Mesodermal cell (in vitro differentiated cells): Measurements from ENCODE around the gene CUL2.
"Not testable (repeated sequence)": the region's sequence is repeated elsewhere in the genome, so short reads cannot be mapped to it uniquely, and the experiment has no call there.

ENCODE experiments used
- H3K27ac ChIP-seq: 2 replicates; pipeline ENCODE4 v1.7.0; 2013; ENCODE audit warnings: mild to moderate bottlenecking, low read depth, low read length, moderate library complexity; ENCODE audit not compliant: severe bottlenecking
- H3K36me3 ChIP-seq: 2 replicates; pipeline ENCODE4 v1.7.1; 2013; ENCODE audit warnings: mild to moderate bottlenecking, low read length, moderate library complexity; ENCODE audit not compliant: control insufficient read depth, insufficient read depth
- H3K4me1 ChIP-seq: one replicate; pipeline ENCODE4 v1.7.1; 2013; ENCODE audit warnings: mild to moderate bottlenecking, low read length; ENCODE audit not compliant: insufficient read depth, control insufficient read depth, poor library complexity, severe bottlenecking
- H3K4me3 ChIP-seq: 2 replicates; pipeline ENCODE4 v1.7.0; 2013; ENCODE audit warnings: low read length, control low read depth, mild to moderate bottlenecking; ENCODE audit not compliant: insufficient read depth, poor library complexity, severe bottlenecking; ENCODE audit errors: extremely low read depth
- H3K9me3 ChIP-seq: 2 replicates; pipeline ENCODE4 v1.7.1; 2013; ENCODE audit warnings: mild to moderate bottlenecking, low read length, moderate library complexity; ENCODE audit not compliant: control insufficient read depth
- WGBS, 2 experiments: methylation state at CpG; one replicate each; pipeline ENCODE4 v1.1.5; 2013; ENCODE audit warnings: missing lambda C conversion rate in 2 of 2; ENCODE audit not compliant: insufficient coverage in 2 of 2; 5-methylcytosine and 5-hydroxymethylcytosine counted together

Gene CUL2

DNA sequence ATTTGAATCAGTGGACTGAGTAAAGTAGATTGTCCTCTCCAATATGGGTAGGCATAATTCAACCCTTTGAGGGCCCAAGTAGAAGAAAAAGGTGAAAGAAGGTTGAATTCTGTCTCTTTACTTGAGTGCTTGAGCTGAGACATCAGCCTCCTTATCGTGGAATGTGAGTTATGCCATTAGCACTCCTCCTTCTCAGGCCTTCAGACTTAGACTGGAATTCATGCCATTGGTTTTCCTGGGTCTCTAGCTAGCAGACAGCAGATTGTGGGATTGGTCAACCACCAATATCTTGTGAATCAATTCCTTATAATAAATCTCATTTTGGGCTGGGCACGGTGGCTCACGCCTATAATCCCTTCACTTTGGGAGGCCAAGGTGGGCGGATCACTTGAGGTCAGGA is 89.2 kb downstream of the CUL2 start:
- Histone ChIP-seq H3K4me1 (no peaks in the 10 kb centered on the region), H3K27ac (no peak overlapping the region), H3K36me3 (peaks cover 4% of the 10 kb centered on the region), H3K4me3 (no peak overlapping the region), H3K9me3 (no peaks in the 10 kb centered on the region)
- WGBS, 2 experiments = 86 to 97% methylated on average over 3 to 4 of the region's 4 CpGs

DNA sequence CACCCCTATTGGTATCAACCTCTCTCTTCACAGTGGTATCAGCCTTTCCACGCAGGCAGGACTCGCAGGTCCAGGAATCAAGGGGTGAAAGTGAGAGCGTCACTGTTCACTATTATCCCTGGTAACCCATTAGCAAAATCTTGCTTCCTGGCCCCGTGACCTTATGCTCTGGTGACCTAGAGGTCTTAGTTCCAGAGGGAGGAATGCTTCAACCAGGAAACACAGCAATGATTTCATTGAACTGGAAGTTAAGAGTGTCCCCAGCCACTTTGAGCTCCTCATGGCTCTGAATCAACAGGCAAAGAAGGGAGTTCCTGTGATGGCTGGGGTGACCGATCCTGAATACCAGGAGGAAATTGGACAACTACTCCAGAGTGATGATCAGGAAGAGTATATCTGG is 90.6 kb downstream of the CUL2 start:
- no peak overlapping the region for H3K4me3 ChIP-seq
- H3K36me3 ChIP-seq = peaks cover 4% of the 10 kb centered on the region
- H3K4me1 ChIP-seq = peaks cover 6% of the 10 kb centered on the region
- H3K27ac ChIP-seq = no peak overlapping the region
- WGBS, 2 experiments = 94 to 100% methylated on average over 3 to 5 of the region's 5 CpGs
- H3K9me3 ChIP-seq = no peaks in the 10 kb centered on the region

DNA sequence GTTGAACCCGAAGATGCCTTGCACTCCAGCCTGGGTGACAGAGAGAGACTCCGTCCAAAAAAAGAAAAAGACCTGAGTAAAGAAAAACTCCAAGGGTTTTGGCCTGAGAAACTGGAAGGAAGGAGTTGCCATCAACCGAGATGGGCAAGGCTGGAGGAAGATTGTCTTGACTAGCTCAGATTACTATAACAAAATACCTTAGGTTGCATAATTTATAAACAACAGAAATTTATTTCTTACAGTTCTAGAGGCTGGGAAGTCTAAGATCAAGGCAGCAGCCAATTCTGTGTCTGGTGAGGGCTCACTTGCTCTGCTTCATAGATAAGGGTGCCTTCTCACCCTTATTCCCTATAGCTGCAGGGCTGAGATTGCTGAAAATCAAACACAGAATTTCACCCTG is 91.2 kb downstream of the CUL2 start:
- WGBS, 2 experiments = 90% methylated on average over 2 of the region's 3 CpGs; no CpG with 5 or more reads in 1 of the 2 experiments

GRCh38 chr10:34996843-34997242 is 93.3 kb downstream of the CUL2 start:
- peaks cover 4% of the 10 kb centered on the region for H3K36me3 ChIP-seq
- H3K4me3 ChIP-seq = no peak overlapping the region
- 85 to 93% methylated on average over 4 of the region's 6 CpGs for WGBS, 2 experiments
- H3K4me1 ChIP-seq = peaks cover 11% of the 10 kb centered on the region
- H3K27ac ChIP-seq = no peak overlapping the region
- no peaks in the 10 kb centered on the region for H3K9me3 ChIP-seq

More for the DNA sequence above, 91.2 kb downstream of the CUL2 start:
- H3K36me3 ChIP-seq = peaks cover 4% of the 10 kb centered on the region
- no peaks in the 10 kb centered on the region for H3K9me3 ChIP-seq
- H3K4me3 ChIP-seq = no peak overlapping the region
- no peak overlapping the region for H3K27ac ChIP-seq
- H3K4me1 ChIP-seq = peaks cover 9% of the 10 kb centered on the region

- no peaks in the 10 kb centered on the region for H3K9me3 ChIP-seq
- 33 to 44% methylated on average over 2 of the region's 2 CpGs for WGBS, 2 experiments
- peaks cover 11% of the 10 kb centered on the region for H3K4me1 ChIP-seq
- peaks cover 4% of the 10 kb centered on the region for H3K36me3 ChIP-seq
- H3K4me3 ChIP-seq = no peak overlapping the region
- H3K27ac ChIP-seq = no peak overlapping the region
Observed at GRCh38 chr10:34995925-34996324, 94.2 kb downstream of the CUL2 start.

- no peaks in the 10 kb centered on the region for H3K9me3 ChIP-seq
- 13 to 17% methylated on average over 6 of the region's 7 CpGs for WGBS, 2 experiments
- no peak overlapping the region for H3K27ac ChIP-seq
- no peaks in the 10 kb centered on the region for H3K36me3 ChIP-seq
- H3K4me3 ChIP-seq = no peak overlapping the region
- peaks cover 11% of the 10 kb centered on the region for H3K4me1 ChIP-seq
Observed at GRCh38 chr10:34994565-34995142, 95.5 kb downstream of the CUL2 start.

DNA sequence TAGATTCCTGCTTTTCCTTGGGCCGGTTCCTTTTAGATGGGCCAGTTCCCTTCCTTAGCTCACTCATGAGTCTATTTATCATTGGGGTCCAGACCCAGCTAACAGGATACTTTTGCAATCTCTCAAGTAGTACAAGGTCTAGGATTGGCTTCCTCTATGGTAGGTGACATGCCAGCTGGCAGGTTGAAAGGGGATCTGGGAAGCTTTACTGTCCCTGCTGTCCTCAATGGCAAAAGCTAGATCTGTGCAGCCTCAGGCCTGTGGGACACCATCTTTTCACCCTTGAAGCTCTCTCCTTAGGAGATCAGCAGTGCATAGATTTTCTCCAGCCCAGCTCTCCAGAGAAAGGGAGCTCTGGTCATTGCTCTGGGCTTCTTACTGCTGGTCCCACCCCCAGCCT is 96.4 kb downstream of the CUL2 start:
- Histone ChIP-seq H3K4me3 (no peak overlapping the region), H3K9me3 (no peaks in the 10 kb centered on the region), H3K27ac (no peak overlapping the region), H3K4me1 (peaks cover 11% of the 10 kb centered on the region), H3K36me3 (no peaks in the 10 kb centered on the region)
- 93 to 100% methylated on average over 1 of the region's 1 CpG for WGBS, 2 experiments

DNA sequence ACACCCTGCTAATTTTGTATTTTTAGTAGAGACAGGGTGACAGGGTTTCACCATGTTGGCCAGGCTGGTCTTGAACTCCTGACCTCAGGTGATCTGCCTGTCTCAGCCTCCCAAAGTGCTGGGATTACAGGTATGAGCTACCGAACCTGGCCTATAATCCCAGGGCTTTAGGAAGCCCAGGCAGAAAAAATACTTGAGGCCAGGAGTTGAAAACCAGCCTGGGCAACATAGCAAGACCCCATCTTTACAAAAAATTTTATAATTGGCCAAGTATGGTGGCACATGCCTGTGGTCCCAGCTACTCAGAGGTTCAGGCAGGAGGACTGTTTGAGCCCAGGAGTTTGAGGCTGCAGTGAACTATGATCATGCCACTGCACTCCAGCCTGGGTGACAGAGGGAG is 99.0 kb downstream of the CUL2 start:
- H3K36me3 ChIP-seq, H3K27ac ChIP-seq, H3K9me3 ChIP-seq, H3K4me3 ChIP-seq: not testable (repeated sequence)
- WGBS, 2 experiments = 86% methylated on average over 1 of the region's 1 CpG; no CpG with 5 or more reads in 1 of the 2 experiments
- H3K4me1 ChIP-seq = peaks cover 11% of the 10 kb centered on the region

DNA sequence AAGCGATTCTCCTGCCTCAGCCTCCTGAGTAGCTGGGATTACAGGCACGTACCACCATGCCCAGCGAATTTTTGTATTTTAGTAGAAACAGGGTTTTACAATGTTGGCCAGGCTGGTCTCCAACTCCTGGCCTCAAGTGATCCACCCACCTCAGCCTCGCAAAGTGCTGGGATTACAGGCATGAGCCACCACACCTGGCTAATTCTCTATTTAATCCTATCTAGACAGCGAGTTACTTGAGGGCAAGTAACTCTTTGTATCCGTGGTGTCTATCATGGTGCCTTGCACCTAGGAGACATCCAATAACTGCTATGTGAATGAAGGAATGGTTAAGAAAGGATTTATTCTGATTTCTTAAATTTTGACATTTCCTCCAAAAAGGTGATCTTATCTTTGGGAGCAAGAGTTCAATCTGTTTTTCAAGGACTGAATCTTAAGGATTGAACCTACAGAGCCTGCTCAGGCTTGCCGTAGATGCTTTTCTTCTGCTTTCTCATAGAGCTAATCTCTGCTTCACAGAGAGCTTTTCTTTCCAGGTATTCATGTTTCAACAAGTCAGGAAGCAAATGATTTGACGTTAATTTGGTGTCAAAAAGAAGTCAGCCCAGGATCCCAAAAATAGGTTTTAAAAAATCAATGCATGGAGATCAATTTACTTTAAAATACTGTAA is 101.6 kb downstream of the CUL2 start:
- no peaks in the 10 kb centered on the region for H3K36me3 ChIP-seq
- H3K27ac ChIP-seq = no peak overlapping the region
- peaks cover 13% of the 10 kb centered on the region for H3K9me3 ChIP-seq
- 87 to 89% methylated on average over 4 to 5 of the region's 8 CpGs for WGBS, 2 experiments
- no peaks in the 10 kb centered on the region for H3K4me1 ChIP-seq
- H3K4me3 ChIP-seq = no peak overlapping the region

GRCh38 chr10:34985823-34986222 is 104.3 kb downstream of the CUL2 start:
- H3K27ac ChIP-seq = no peak overlapping the region

GRCh38 chr10:34985146-34985545 is 105.0 kb downstream of the CUL2 start:
- Histone ChIP-seq H3K4me3 (no peak overlapping the region), H3K27ac (no peak overlapping the region), H3K9me3 (peaks cover 13% of the 10 kb centered on the region), H3K36me3 (no peaks in the 10 kb centered on the region), H3K4me1 (no peaks in the 10 kb centered on the region)
- 100% methylated on average over 2 of the region's 2 CpGs for WGBS, 2 experiments

More at GRCh38 chr10:34985823-34986222, 104.3 kb downstream of the CUL2 start:
- Histone ChIP-seq H3K4me1 (no peaks in the 10 kb centered on the region), H3K9me3 (peaks cover 13% of the 10 kb centered on the region), H3K36me3 (no peaks in the 10 kb centered on the region), H3K4me3 (no peak overlapping the region)
- WGBS, 2 experiments = 29 to 69% methylated on average over 1 to 2 of the region's 2 CpGs
